H1 (cell line): Measurements from ENCODE around the gene GLIS2. TPM values are rescaled to one million over a fixed set of nuclear protein-coding genes. Genes with fewer than 3 reads are reported as not detected.

Experiments used
- CTCF ChIA-PET: fragments of 300-600 bp; sonication (Branson Sonifier 250); formaldehyde crosslinking; loops from one replicate; lab custom pipeline; 2021; ENCODE audit not compliant: partially characterized antibody; lab: Charles Lee
- POLR2A ChIA-PET: fragments of 300-600 bp; sonication (Branson Sonifier 250); formaldehyde crosslinking; loops from one replicate; lab custom pipeline; 2021; ENCODE audit warnings: inconsistent platforms; ENCODE audit not compliant: partially characterized antibody; lab: Charles Lee
- DNase-seq, 2 experiments: peaks; one replicate each; pipeline versions ENCODE4 v3.0.0 to v3.0.0-alpha.2; 2010 to 2022; ENCODE audit warnings: low spot score in 2 of 2, low read depth in 1 of 2, mixed read lengths in 1 of 2
- FAIRE-seq: peaks from 2 replicates; lab custom pipeline; 2011; peaks lifted over from hg19 to GRCh38; lab: Jason Lieb, UNC
- H2AFZ ChIP-seq: 2 replicates; pipeline ENCODE4 v1.8.1; 2012; ENCODE audit warnings: low read length, inconsistent platforms
- H2AK5ac ChIP-seq: 2 replicates; pipeline ENCODE4 v1.6.1; 2013; ENCODE audit warnings: low read depth, low read length
- H2BK120ac ChIP-seq: replicated peaks from 2 replicates; pipeline ENCODE3; 2013; ENCODE audit warnings: low read depth, low read length, inconsistent platforms
- H2BK12ac ChIP-seq: 2 replicates; pipeline ENCODE4 v1.6.1; 2013; ENCODE audit warnings: low read depth, low read length
- H2BK15ac ChIP-seq: 2 replicates; pipeline ENCODE4 v1.6.1; 2013; ENCODE audit warnings: low read length
- H2BK20ac ChIP-seq: 2 replicates; pipeline ENCODE4 v1.6.1; 2013; ENCODE audit warnings: low read length
- H2BK5ac ChIP-seq: 2 replicates; pipeline ENCODE4 v1.6.1; 2013; ENCODE audit warnings: low read depth, low read length
- H3K14ac ChIP-seq: 2 replicates; pipeline ENCODE4 v1.6.1; 2013; ENCODE audit warnings: inconsistent platforms; ENCODE audit not compliant: insufficient read length
- H3K18ac ChIP-seq: 2 replicates; pipeline ENCODE4 v1.6.1; 2013; ENCODE audit warnings: low read length; ENCODE audit errors: extremely low read depth
- H3K23ac ChIP-seq: 2 replicates; pipeline ENCODE4 v1.6.1; 2013; ENCODE audit warnings: inconsistent platforms; ENCODE audit not compliant: insufficient read length
- H3K23me2 ChIP-seq: 2 replicates; pipeline ENCODE4 v1.6.1; 2013; ENCODE audit warnings: low read depth, low read length
- H3K27ac ChIP-seq: 2 replicates; pipeline ENCODE4 v1.6.1; 2011; ENCODE audit warnings: low read depth, low read length, inconsistent platforms
- H3K27me3 ChIP-seq, 4 experiments: replicated peaks in 1 of 4; 1 replicate in 1 of 4; 2 replicates in 3 of 4; pipeline versions ENCODE4 v1.6.1 to v1.8.1; 2011 to 2013; ENCODE audit warnings: low read length in 3 of 4, mild to moderate bottlenecking in 3 of 4, inconsistent platforms in 2 of 4, mixed read lengths in 2 of 4, moderate library complexity in 1 of 4; ENCODE audit not compliant: control insufficient read depth in 3 of 4, insufficient read depth in 3 of 4; ENCODE audit errors: extremely low read depth in 1 of 4
- H3K36me3 ChIP-seq, 4 experiments: 2 replicates each; pipeline versions ENCODE4 v1.6.1 to v1.8.1; 2011 to 2013; ENCODE audit warnings: mild to moderate bottlenecking in 4 of 4, low read length in 3 of 4, moderate library complexity in 2 of 4, control low read depth in 1 of 4, inconsistent platforms in 1 of 4; ENCODE audit not compliant: insufficient read depth in 4 of 4, control insufficient read depth in 2 of 4
- H3K4ac ChIP-seq: replicated peaks from 2 replicates; pipeline ENCODE3; 2013; ENCODE audit warnings: low read length, low read depth, mixed read lengths, inconsistent platforms; ENCODE audit not compliant: insufficient read length
- H3K4me1 ChIP-seq, 4 experiments: replicated peaks in 1 of 4; 1 replicate in 1 of 4; 2 replicates in 3 of 4; pipeline versions ENCODE4 v1.6.1 to v1.8.1; 2011 to 2013; ENCODE audit warnings: low read length in 3 of 4, inconsistent platforms in 2 of 4, mixed read lengths in 1 of 4; ENCODE audit not compliant: insufficient read depth in 4 of 4, control insufficient read depth in 3 of 4
- H3K4me2 ChIP-seq, 2 experiments: 2 replicates each; pipeline versions ENCODE4 v1.6.1 to v1.8.1; 2011 to 2013; ENCODE audit warnings: low read depth in 2 of 2, low read length in 2 of 2, control low read depth in 1 of 2, inconsistent platforms in 1 of 2, mild to moderate bottlenecking in 1 of 2; ENCODE audit not compliant: insufficient read depth in 1 of 2
- H3K4me3 ChIP-seq, 4 experiments: fragments of 200-600, 300-600 bp in 1 of 4; sonication (generic), shearing (Covaris generic), sonication (Bioruptor Twin) in 1 of 4; 2 replicates each; pipeline versions ENCODE4 v1.5.1 to v1.8.1; 2011 to 2016; ENCODE audit warnings: low read length in 4 of 4, low read depth in 3 of 4, control low read depth in 2 of 4, inconsistent platforms in 2 of 4, mild to moderate bottlenecking in 2 of 4, mixed read lengths in 1 of 4, moderate library complexity in 1 of 4; ENCODE audit not compliant: insufficient read depth in 2 of 4; ENCODE audit errors: extremely low read depth in 1 of 4
- H3K56ac ChIP-seq: replicated peaks from 2 replicates; pipeline ENCODE3; 2013; ENCODE audit warnings: low read depth, mild to moderate bottlenecking, mixed read lengths, low read length, inconsistent platforms; ENCODE audit not compliant: insufficient read length
- H3K79me1 ChIP-seq: 2 replicates; pipeline ENCODE4 v1.6.1; 2013; ENCODE audit warnings: low read depth, low read length, control low read depth
- H3K79me2 ChIP-seq, 2 experiments: 2 replicates each; pipeline versions ENCODE4 v1.6.1 to v1.8.1; 2012 to 2013; ENCODE audit warnings: low read length in 2 of 2, mild to moderate bottlenecking in 2 of 2, inconsistent platforms in 1 of 2; ENCODE audit not compliant: insufficient read depth in 2 of 2, control insufficient read depth in 1 of 2
- H3K9ac ChIP-seq, 4 experiments: replicated peaks in 1 of 4; 1 replicate in 1 of 4; 2 replicates in 3 of 4; pipeline versions ENCODE4 v1.6.1 to v1.8.1; 2011 to 2013; ENCODE audit warnings: low read depth in 3 of 4, low read length in 3 of 4, control low read depth in 2 of 4, mild to moderate bottlenecking in 2 of 4, moderate library complexity in 2 of 4, inconsistent platforms in 1 of 4; ENCODE audit errors: extremely low read depth in 1 of 4
- H3K9me3 ChIP-seq, 2 experiments: 2 replicates each; pipeline versions ENCODE4 v1.6.1 to v1.8.1; 2012 to 2013; ENCODE audit warnings: mild to moderate bottlenecking in 2 of 2, moderate library complexity in 2 of 2, control low read depth in 1 of 2, inconsistent platforms in 1 of 2, low read depth in 1 of 2, low read length in 1 of 2, mixed read lengths in 1 of 2; ENCODE audit not compliant: insufficient read depth in 2 of 2
- H4K20me1 ChIP-seq, 2 experiments: replicated peaks in 1 of 2; 2 replicates each; pipeline versions ENCODE3 to v1.8.1; 2011 to 2013; ENCODE audit warnings: inconsistent platforms in 2 of 2, low read length in 2 of 2, mild to moderate bottlenecking in 1 of 2; ENCODE audit not compliant: insufficient read depth in 2 of 2, control insufficient read depth in 1 of 2
- H4K5ac ChIP-seq: 2 replicates; pipeline ENCODE4 v1.6.1; 2013; ENCODE audit warnings: low read length, low read depth, mixed read lengths, inconsistent platforms; ENCODE audit not compliant: insufficient read length
- H4K8ac ChIP-seq: 2 replicates; pipeline ENCODE4 v1.8.0; 2013; ENCODE audit warnings: mild to moderate bottlenecking, moderate library complexity, low read length, inconsistent platforms; ENCODE audit not compliant: insufficient read depth; ENCODE audit errors: extremely low read depth
- H4K91ac ChIP-seq: replicated peaks from 2 replicates; pipeline ENCODE3; 2013; ENCODE audit warnings: low read length, mixed read lengths, inconsistent platforms; ENCODE audit not compliant: insufficient read length
- CHD2 ChIP-seq: IDR thresholded peaks from 2 replicates; pipeline ENCODE4 v1.6.1; 2012; ENCODE audit warnings: low read length, improper control_type of control experiment
- KDM1A ChIP-seq: fragments of 200-600, 300-600 bp; sonication (generic); IDR thresholded peaks from 2 replicates; pipeline ENCODE4 v1.7.1; 2016; ENCODE audit warnings: mild to moderate bottlenecking, low read length, borderline replicate concordance
- PHF8 ChIP-seq: fragments of 200-600 bp; sonication (generic); conservative IDR thresholded peaks from 2 replicates; pipeline ENCODE4 v1.7.1; 2012; ENCODE audit warnings: low read depth, mild to moderate bottlenecking, inconsistent platforms, low read length, moderate library complexity
- WGBS, 2 experiments: shearing (Covaris generic) in 1 of 2; methylation state at CpG; one replicate each; pipeline versions ENCODE4 v1.1.6 to v1.1.7; 2013 to 2015; ENCODE audit warnings: low lambda C conversion rate in 2 of 2, mixed read lengths in 2 of 2, inconsistent platforms in 1 of 2, low coverage in 1 of 2, missing lambda C conversion rate in 1 of 2; ENCODE audit not compliant: insufficient replicate concordance in 2 of 2, insufficient coverage in 1 of 2, insufficient read length in 1 of 2; ENCODE audit errors: extremely low coverage in 1 of 2, missing lambda C conversion rate in 1 of 2; 5-methylcytosine and 5-hydroxymethylcytosine counted together
- polyA plus RNA-seq, 7 experiments: library from polyadenylated mRNA; depleted of rRNA in 3 of 7; stranded (reverse) in 5 of 7; unstranded in 2 of 7; fragments of >200 nt in 5 of 7; fragments of 200-250 nt in 2 of 7; gene quantifications; 1 replicate in 5 of 7; 2 replicates in 1 of 7; 4 replicates in 1 of 7; pipeline versions ENCODE4 v1.2.1 to v1.2.3, GENCODE V29; 2011 to 2013; ENCODE audit warnings: missing spikeins in 2 of 7, mixed read lengths in 2 of 7
- total RNA-seq: library from RNA; stranded (reverse); fragmentation: NEBNext Ultra II Directional; extraction: Animal tissue kit (Norgen Biotek cat#: 25700); gene quantifications from 2 replicates; pipeline ENCODE4 v1.2.1, GENCODE V29; 2021

Gene GLIS2
- total and polyA plus RNA-seq, 2 of the 8 experiments (the other 6 are each of a cell fraction or from before 2014, with no cell fraction given), result 4.3 to 17.4 TPM

DNA sequence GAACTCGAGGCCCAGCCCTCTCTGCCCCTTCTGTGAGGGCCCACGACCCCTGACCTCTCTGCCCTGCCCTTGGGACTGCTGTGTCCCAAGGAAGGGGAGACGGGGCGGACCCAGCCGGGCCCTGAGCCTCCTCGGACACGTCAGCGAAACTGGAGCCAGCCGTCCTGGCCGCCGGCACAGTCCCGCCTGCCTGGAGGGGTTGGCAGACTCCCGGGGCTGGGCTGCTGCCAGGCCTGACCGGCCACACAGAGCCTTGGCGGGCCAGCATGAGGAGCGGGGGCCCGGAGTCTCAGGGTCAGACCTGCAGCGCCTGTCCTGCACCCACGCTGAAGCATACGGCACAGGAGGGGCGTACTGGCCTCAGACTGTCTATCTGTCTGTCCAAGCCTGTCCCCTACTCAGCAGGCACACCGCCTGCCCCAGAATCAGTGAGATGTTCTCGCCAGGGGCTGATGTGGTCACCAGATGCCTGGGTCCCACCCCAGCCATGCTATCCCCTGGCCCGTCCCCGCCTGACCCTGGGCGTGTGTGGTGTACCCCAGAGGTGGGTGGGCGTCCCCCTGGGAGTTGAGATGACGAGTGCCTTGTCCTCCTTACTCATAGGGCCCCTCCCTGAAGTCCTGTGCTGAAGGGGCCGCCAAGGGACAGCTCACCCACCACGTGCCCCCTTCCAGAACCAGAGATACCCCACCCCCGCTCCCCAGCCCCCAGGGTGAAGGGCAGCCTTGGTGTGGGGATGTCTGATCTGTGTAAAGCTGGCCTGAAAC lies 60.4 kb downstream of the GLIS2 start:
- no peak overlapping the region for H3K27ac ChIP-seq
- H2BK12ac ChIP-seq, result 0 out of 2 replicates have a peak overlapping the region, but pooled peaks have one; percentile 95
- H4K8ac ChIP-seq, result peak overlapping the region; percentile 74
- peaks cover 6% of the 10 kb centered on the region for H3K79me1 ChIP-seq
- no peaks in the 10 kb centered on the region for H3K9me3 ChIP-seq
- TF ChIP-seq CHD2, result no peak
- TF ChIP-seq KDM1A, result no peak
- no peak for TF ChIP-seq PHF8
- TF ChIP-seq, all 59 proteins: peak for 0
- Histone ChIP-seq H3K9ac (no peak overlapping the region; a peak in 2 of 7 replicates), H2AFZ (no peak overlapping the region), H2BK20ac (no peak overlapping the region), H4K91ac (peak overlapping the region; percentile 91), H3K56ac (peak overlapping the region; percentile 42), H3K4ac (peak overlapping the region; percentile 48), H3K14ac (no peak overlapping the region), H3K18ac (peak overlapping the region; percentile 78; the same call in 1 of the 2 replicates), H3K4me2 (peak overlapping the region; percentile 12 to 36; a peak in 1 of 4 replicates), H4K20me1 (peaks cover 6 to 23% of the 10 kb centered on the region in 2 experiments), H3K4me1 (peaks cover 4 to 67% (median 56%) of the 10 kb centered on the region in 4 experiments), H3K4me3 (no peak overlapping the region), H3K23ac (no peak overlapping the region), H3K79me2 (peaks cover 0 to 11% of the 10 kb centered on the region in 2 experiments; a peak in 1 of 4 replicates), H4K5ac (no peak overlapping the region), H2BK15ac (peak overlapping the region; percentile 92; the same call in 1 of the 2 replicates), H2BK5ac (peak overlapping the region; percentile 83), H3K27me3 (peaks cover 0 to 1% (median 0%) of the 10 kb centered on the region in 4 experiments; a peak in 1 of 7 replicates), H3K23me2 (peaks cover 6% of the 10 kb centered on the region; the same call in 1 of the 2 replicates), H2BK120ac (no peak overlapping the region), H2AK5ac (peak overlapping the region; percentile 95; the same call in 1 of the 2 replicates), H3K36me3 (peaks cover 0 to 5% (median 0%) of the 10 kb centered on the region in 4 experiments; a peak in 3 of 8 replicates)
- WGBS, 2 experiments, result 87% methylated on average over 24 of the region's 31 CpGs; no CpG with 5 or more reads in 1 of the 2 experiments
- no peak for DNase-seq
- FAIRE-seq, result no peak
- CTCF ChIA-PET, result interaction anchor here (1.1 to 24.8 kb wide), 8 partner anchors 7 to 88 kb away, joined by 3 to 659 read pairs (median 30); no protein-coding TSS in a partner anchor
- POLR2A ChIA-PET, result interaction anchor here (2.9 to 11.7 kb wide), 4 partner anchors 11 to 28 kb away, joined by 11 to 223 read pairs (median 33); partner anchors contain the start of gene PAM16
